DMS53 (cell line): ENCODE results near the gene CETP.
A peak's percentile ranks its signal among the peaks of the same experiment; 100 is the strongest.
"Not testable (repeated sequence)": the region's sequence is repeated elsewhere in the genome, so short reads cannot be mapped to it uniquely, and the experiment has no call there.

Source experiments
- DNase-seq: peaks from one replicate; lab custom pipeline; 2025; lab: John Stamatoyannopoulos, UW

The CETP gene

GRCh38 chr16:56934599-56935145 is 27.1 kb upstream of the CETP start:
- not testable (repeated sequence) for DNase-seq

GRCh38 chr16:56935201-56935600 is 26.5 kb upstream of the CETP start:
- peak; percentile 21 for DNase-seq

GRCh38 chr16:56936491-56936890 is 25.3 kb upstream of the CETP start:
- peak; percentile 32 for DNase-seq

- no peak for DNase-seq
Observed at GRCh38 chr16:56936950-56937349, 24.8 kb upstream of the CETP start.

- DNase-seq = peak; percentile 51
Observed at GRCh38 chr16:56938664-56939513, 22.9 kb upstream of the CETP start.

GRCh38 chr16:56939801-56940200 is 21.9 kb upstream of the CETP start:
- peak; percentile 41 for DNase-seq

- DNase-seq = no peak
Observed at GRCh38 chr16:56941092-56941491, 20.7 kb upstream of the CETP start.

GRCh38 chr16:56941856-56942331 is 19.9 kb upstream of the CETP start:
- DNase-seq = no peak

- DNase-seq = no peak
Observed at GRCh38 chr16:56943761-56944375, 17.9 kb upstream of the CETP start.

GRCh38 chr16:56944954-56945839 is 16.6 kb upstream of the CETP start:
- peak; percentile 57 for DNase-seq

GRCh38 chr16:56945847-56946527 is 15.8 kb upstream of the CETP start:
- DNase-seq = no peak

GRCh38 chr16:56946767-56947603 is 14.8 kb upstream of the CETP start:
- peak; percentile 31 for DNase-seq

GRCh38 chr16:56947604-56947995 is 14.2 kb upstream of the CETP start:
- no peak for DNase-seq

GRCh38 chr16:56948234-56948633 is 13.5 kb upstream of the CETP start:
- DNase-seq = no peak

GRCh38 chr16:56950051-56950450 is 11.7 kb upstream of the CETP start:
- DNase-seq = no peak

- DNase-seq = no peak
Observed at GRCh38 chr16:56950455-56950854, 11.3 kb upstream of the CETP start.

GRCh38 chr16:56950881-56951771 is 10.6 kb upstream of the CETP start:
- peak; percentile 83 for DNase-seq

- no peak for DNase-seq
Observed at GRCh38 chr16:56953006-56953405, 8.7 kb upstream of the CETP start.

GRCh38 chr16:56956076-56956475 is 5.7 kb upstream of the CETP start:
- no peak for DNase-seq

GRCh38 chr16:56956756-56957155 is 5.0 kb upstream of the CETP start:
- DNase-seq = no peak
